Esophagus squamous epithelium (tissue), 5 donors: ENCODE data around the gene STK10. TPM values are rescaled to one million over a fixed set of nuclear protein-coding genes. Genes with fewer than 3 reads are reported as not detected.

ENCODE experiments used
- DNase-seq: peaks from one replicate; lab custom pipeline; 2025; lab: John Stamatoyannopoulos, UW
- H3K27ac ChIP-seq, 4 donors: fragments of 200-600 bp; sonication (generic); one replicate each; pipeline ENCODE4 v1.5.1; 2016 to 2019; ENCODE audit warnings: mild to moderate bottlenecking in 1 of 4
- H3K27me3 ChIP-seq, 4 donors: fragments of 200-600 bp; sonication (generic); 1 replicate in 3 of 4; 2 replicates in 1 of 4; pipeline versions ENCODE4 v1.5.1 to v1.6.0; 2017 to 2021; ENCODE audit warnings: antibody characterized with exemption in 1 of 4
- H3K36me3 ChIP-seq, 3 donors: fragments of 200-600 bp; sonication (generic); one replicate each; pipeline ENCODE4 v1.5.1; 2016 to 2019
- H3K4me1 ChIP-seq, 3 donors: fragments of 200-600 bp; sonication (generic); one replicate each; pipeline ENCODE4 v1.5.1; 2017 to 2019
- H3K4me3 ChIP-seq, 4 donors: fragments of 200-600 bp; sonication (generic); 1 replicate in 3 of 4; 2 replicates in 1 of 4; pipeline ENCODE4 v1.5.1; 2016 to 2019; ENCODE audit warnings: mild to moderate bottlenecking in 2 of 4, moderate library complexity in 1 of 4
- H3K9me3 ChIP-seq, 3 donors: fragments of 200-600 bp; sonication (generic); one replicate each; pipeline ENCODE4 v1.5.1; 2016 to 2019
- CTCF ChIP-seq, 6 experiments: fragments of 450-650 bp in 4 of 6; fragments of 200-600 bp in 2 of 6; sonication (generic) in 2 of 6; IDR thresholded peaks; one replicate each; pipeline ENCODE4 v1.5.1; 2016 to 2019; ENCODE audit warnings: antibody characterized with exemption in 6 of 6, mild to moderate bottlenecking in 4 of 6, moderate library complexity in 4 of 6
- POLR2A ChIP-seq, 4 donors: fragments of 450-650 bp; IDR thresholded peaks; one replicate each; pipeline ENCODE4 v1.6.1; 2017; ENCODE audit warnings: antibody characterized with exemption in 4 of 4, mild to moderate bottlenecking in 4 of 4, moderate library complexity in 3 of 4
- WGBS, 2 donors: methylation state at CpG; one replicate each; pipeline ENCODE4 v1.1.5; 2018; 5-methylcytosine and 5-hydroxymethylcytosine counted together
- intact Hi-C: fragments of 100-400 bp; cut with DNase I; formaldehyde crosslinking; loops from one replicate; pipeline ENCODE4 v1.15.0; 2022
- total RNA-seq, 4 donors: library from RNA; depleted of rRNA; stranded (reverse); fragments of >200 nt; gene quantifications; one replicate each; pipeline ENCODE4 v1.1.0, GENCODE V29; 2016
- donor health status: DM: yes; HTN: yes; CAD: no.

Gene STK10
- total RNA-seq, 4 donors from 2014 or later = 5.4 to 15.6 (median 8.9) TPM

DNA sequence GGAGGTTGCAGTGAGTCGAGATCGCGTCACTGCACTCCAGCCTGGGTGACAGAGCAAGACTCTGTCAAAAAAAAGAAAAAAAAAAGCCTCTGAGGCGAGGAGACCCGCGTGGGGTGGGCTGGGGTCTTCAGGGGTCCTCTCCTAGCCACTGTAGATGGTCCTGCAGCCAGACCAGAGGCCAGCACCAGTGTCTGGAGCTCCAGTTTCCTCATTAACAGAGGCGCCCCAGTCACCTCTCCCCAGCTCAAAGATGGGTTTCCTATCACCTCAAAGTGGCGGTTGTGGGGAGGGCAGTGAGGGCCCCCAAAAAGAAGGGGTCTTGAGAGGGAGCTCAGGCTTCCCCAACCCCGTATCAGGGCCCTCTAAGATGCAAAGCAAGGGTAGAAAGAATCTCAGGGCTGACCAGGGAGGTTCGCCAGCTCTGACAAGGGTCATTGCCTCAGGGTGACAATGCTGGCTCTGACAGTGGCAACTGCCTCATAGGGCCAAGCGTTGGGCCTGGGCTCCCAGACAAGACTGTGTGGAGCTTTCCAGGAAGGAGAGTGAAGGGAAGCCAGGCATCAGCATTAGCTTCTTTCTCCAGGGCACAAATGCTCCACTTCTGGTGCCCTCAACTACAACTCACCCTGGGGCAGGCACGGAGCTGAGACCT, 15.0 kb downstream of the STK10 start:
- Histone ChIP-seq H3K36me3 (no peaks in the 10 kb centered on the region), H3K4me3 (no peak overlapping the region), H3K9me3 (no peaks in the 10 kb centered on the region), H3K27ac (peak overlapping the region in 1 of 4 donors; percentile 25), H3K4me1 (peaks cover 12 to 71% (median 16%) of the 10 kb centered on the region in 3 donors), H3K27me3 (no peaks in the 10 kb centered on the region)
- TF ChIP-seq POLR2A (IDR thresholded peaks at IDR 0.05) = no peak
- TF ChIP-seq CTCF (IDR thresholded peaks at IDR 0.05) = no peak
- 68 to 82% methylated on average over 10 to 11 of the region's 12 CpGs for WGBS, 2 donors
- intact Hi-C loops = no loop called here
- no peak for DNase-seq

DNA sequence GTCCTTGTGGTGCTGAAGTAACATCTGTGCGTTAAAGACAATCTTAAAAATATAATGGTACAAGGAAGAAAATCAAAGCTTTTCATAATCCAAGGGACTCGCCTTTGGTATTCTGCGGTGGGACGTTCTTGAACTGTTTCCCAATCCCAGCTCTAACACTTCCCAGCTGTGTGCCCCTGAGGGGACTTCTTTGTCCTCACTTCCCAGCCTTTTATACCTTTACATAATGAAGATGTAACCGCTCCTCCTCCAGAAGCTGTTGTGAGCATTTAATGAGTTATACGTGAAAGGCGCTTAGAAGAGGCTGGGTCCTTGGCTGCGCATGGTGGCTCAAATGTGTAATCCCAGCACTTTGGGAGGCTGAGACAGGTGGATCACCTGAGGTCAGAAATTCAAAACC, 16.9 kb downstream of the STK10 start:
- DNase-seq = no peak
- TF ChIP-seq POLR2A (IDR thresholded peaks at IDR 0.05) = no peak
- no peak for TF ChIP-seq CTCF (IDR thresholded peaks at IDR 0.05)
- 81 to 91% methylated on average over 8 of the region's 8 CpGs for WGBS, 2 donors
- Histone ChIP-seq H3K27ac (no peak overlapping the region), H3K36me3 (no peaks in the 10 kb centered on the region), H3K4me1 (peaks cover 16 to 76% (median 22%) of the 10 kb centered on the region in 3 donors), H3K9me3 (no peaks in the 10 kb centered on the region), H3K4me3 (no peak overlapping the region), H3K27me3 (no peaks in the 10 kb centered on the region)
- intact Hi-C loops = no loop called here

DNA sequence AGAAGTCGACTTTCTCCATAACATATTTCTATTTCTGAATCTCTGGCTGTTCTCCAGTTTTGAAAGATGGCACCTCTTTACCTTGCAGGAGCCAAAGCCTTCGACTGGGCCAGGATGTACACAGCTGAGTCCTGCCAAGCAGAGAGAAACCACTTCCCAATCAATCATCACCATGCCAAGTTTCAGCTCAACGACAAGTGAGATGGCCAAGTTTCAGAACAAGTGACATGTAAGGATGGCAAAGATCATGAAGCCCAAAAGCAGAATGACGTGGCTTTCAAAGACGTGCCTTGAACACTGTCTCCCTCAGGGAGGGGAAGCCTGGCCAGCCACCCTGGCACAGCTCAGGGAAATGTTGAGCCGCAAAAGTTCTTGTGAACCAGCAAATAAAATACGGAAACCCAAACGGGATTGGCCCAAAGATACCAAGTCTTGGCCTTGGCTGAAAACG, 17.7 kb downstream of the STK10 start:
- intact Hi-C loops = no loop called here
- 38 to 42% methylated on average over 8 to 9 of the region's 9 CpGs for WGBS, 2 donors
- TF ChIP-seq POLR2A (IDR thresholded peaks at IDR 0.05) (no peak), CTCF (IDR thresholded peaks at IDR 0.05) (no peak)
- Histone ChIP-seq H3K27ac (no peak overlapping the region), H3K4me1 (peaks cover 16 to 78% (median 22%) of the 10 kb centered on the region in 3 donors), H3K36me3 (no peaks in the 10 kb centered on the region), H3K27me3 (no peaks in the 10 kb centered on the region), H3K9me3 (no peaks in the 10 kb centered on the region), H3K4me3 (no peak overlapping the region)
- DNase-seq = no peak

GRCh38 chr5:172169216-172169615, 18.8 kb downstream of the STK10 start:
- Histone ChIP-seq H3K27me3 (no peaks in the 10 kb centered on the region), H3K4me1 (peaks cover 6 to 78% (median 28%) of the 10 kb centered on the region in 3 donors), H3K9me3 (no peaks in the 10 kb centered on the region), H3K36me3 (no peaks in the 10 kb centered on the region), H3K27ac (no peak overlapping the region), H3K4me3 (no peak overlapping the region)
- intact Hi-C loops = no loop called here
- no peak for DNase-seq
- TF ChIP-seq POLR2A (IDR thresholded peaks at IDR 0.05) (no peak), CTCF (IDR thresholded peaks at IDR 0.05) (no peak)
- WGBS, 2 donors = 92 to 97% methylated on average over 2 of the region's 2 CpGs

DNA sequence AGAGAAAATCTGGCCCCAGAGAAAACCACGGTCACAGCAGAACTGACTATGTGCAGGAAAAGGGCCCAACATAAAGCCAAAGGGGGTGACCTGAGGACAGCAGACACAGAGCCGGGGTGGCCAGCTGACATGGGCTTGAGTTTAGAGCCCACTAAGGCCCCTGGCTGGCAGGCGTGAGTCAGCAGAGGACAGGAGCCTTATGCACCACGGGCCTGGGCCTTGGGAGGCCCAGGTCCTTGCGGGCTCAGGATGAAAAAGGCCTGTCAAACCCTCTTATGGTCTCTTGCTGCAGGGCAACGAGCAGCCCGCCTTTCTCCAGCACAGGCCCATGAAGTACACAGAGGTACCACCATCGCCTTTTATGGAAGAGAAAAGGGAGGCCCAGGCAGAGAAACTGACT, 19.7 kb downstream of the STK10 start:
- no peaks in the 10 kb centered on the region for H3K27me3 ChIP-seq
- H3K9me3 ChIP-seq = no peaks in the 10 kb centered on the region
- peaks cover 5 to 78% (median 29%) of the 10 kb centered on the region in 3 donors for H3K4me1 ChIP-seq
- WGBS, 2 donors = 60% methylated on average over 1 of the region's 8 CpGs; no CpG with 5 or more reads in 1 of the 2 donors
- intact Hi-C loops = no loop called here
- no peak for DNase-seq
- H3K36me3 ChIP-seq = no peaks in the 10 kb centered on the region
- peak overlapping the region in 1 of 4 donors; percentile 16 for H3K27ac ChIP-seq
- TF ChIP-seq CTCF (IDR thresholded peaks at IDR 0.05) (no peak), POLR2A (IDR thresholded peaks at IDR 0.05) (no peak)
- no peak overlapping the region for H3K4me3 ChIP-seq
